Mucosa of descending colon (tissue), 3 donors: ENCODE measurements around the gene NOD2. TPM values are rescaled to one million over a fixed set of nuclear protein-coding genes. Genes with fewer than 3 reads are reported as not detected.
A peak's percentile ranks its signal among the peaks of the same experiment; 100 is the strongest.

Experiments
- ATAC-seq: fragments of 200-7000 bp; cut with Tn5 transposase; one replicate; pipeline ENCODE4 v1.9.1; 2020; ENCODE audit warnings: mild to moderate bottlenecking, moderate library complexity
- DNase-seq, 3 donors: peaks; one replicate each; pipeline ENCODE4 v3.0.0-alpha.2; 2020
- H3K36me3 ChIP-seq: fragments of 200-600 bp; one replicate; pipeline ENCODE4 v1.8.0; 2021; ENCODE audit warnings: low read depth, mild to moderate bottlenecking
- H3K4me1 ChIP-seq: fragments of 200-600 bp; one replicate; pipeline ENCODE4 v1.8.0; 2021; ENCODE audit warnings: low read depth, mild to moderate bottlenecking
- H3K4me3 ChIP-seq: fragments of 200-600 bp; one replicate; pipeline ENCODE4 v1.8.0; 2021; ENCODE audit warnings: mild to moderate bottlenecking
- H3K9me3 ChIP-seq: fragments of 200-600 bp; one replicate; pipeline ENCODE4 v1.8.0; 2021; ENCODE audit warnings: mild to moderate bottlenecking
- intact Hi-C, 2 donors: fragments of 100-400 bp; cut with DNase I in 1 of 2; cut with micrococcal nuclease in 1 of 2; formaldehyde crosslinking; loops; one replicate each; pipeline versions ENCODE4 v1.11.0 to v1.11.1; 2022; cut with DNase I, micrococcal nuclease
- total RNA-seq, 3 donors: library from RNA; stranded (reverse); fragmentation: NEBNext Ultra II Directional in 2 of 3; extraction: Animal tissue kit (Norgen Biotek cat#: 25700) in 2 of 3; gene quantifications; one replicate each; pipeline versions ENCODE4 v1.2.1 to v1.2.4, GENCODE V29; 2021 to 2023
- TF ChIP-seq, protein P1 (sequence below): fragments of 200-600 bp; IDR thresholded peaks from one replicate; pipeline ENCODE4 v1.8.0; 2022; ENCODE audit warnings: antibody characterized with exemption, mild to moderate bottlenecking
- donor health status: DM: no; HTN: no; CAD: no; lungs with moderate emphysema.
- donor health status: DM: no; HTN: no; CAD: no.
- donor health status: DM: no; HTN: yes; CAD: no.

NOD2 gene
- total RNA-seq, 3 donors from 2014 or later: 0.87 to 2.4 (median 2.0) TPM

DNA sequence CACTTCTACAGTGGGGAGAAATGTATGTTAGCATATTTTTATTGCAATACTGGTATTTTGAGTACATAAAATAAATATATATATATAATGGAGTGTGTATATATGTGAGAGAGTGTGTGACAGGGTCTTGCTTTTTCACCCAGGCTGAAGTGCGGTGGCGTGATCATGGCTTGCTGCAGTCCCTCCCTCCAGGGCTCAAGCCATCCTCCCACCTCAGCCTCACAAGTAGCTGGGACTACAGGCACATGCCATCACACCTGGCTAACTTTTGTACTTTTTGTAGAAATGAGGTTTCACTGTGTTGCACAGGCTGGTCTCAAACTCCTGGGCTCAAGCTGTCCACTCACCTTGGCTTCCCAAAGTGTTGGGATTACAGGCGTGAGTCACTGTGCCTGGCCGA is 52.5 kb downstream of the NOD2 start:
- Histone ChIP-seq H3K36me3 (peaks cover 5% of the 10 kb centered on the region), H3K4me1 (peaks cover 11% of the 10 kb centered on the region), H3K4me3 (no peak overlapping the region), H3K9me3 (no peaks in the 10 kb centered on the region)
- no peak for ATAC-seq
- DNase-seq: no peak
- TF ChIP-seq, protein P1, sequence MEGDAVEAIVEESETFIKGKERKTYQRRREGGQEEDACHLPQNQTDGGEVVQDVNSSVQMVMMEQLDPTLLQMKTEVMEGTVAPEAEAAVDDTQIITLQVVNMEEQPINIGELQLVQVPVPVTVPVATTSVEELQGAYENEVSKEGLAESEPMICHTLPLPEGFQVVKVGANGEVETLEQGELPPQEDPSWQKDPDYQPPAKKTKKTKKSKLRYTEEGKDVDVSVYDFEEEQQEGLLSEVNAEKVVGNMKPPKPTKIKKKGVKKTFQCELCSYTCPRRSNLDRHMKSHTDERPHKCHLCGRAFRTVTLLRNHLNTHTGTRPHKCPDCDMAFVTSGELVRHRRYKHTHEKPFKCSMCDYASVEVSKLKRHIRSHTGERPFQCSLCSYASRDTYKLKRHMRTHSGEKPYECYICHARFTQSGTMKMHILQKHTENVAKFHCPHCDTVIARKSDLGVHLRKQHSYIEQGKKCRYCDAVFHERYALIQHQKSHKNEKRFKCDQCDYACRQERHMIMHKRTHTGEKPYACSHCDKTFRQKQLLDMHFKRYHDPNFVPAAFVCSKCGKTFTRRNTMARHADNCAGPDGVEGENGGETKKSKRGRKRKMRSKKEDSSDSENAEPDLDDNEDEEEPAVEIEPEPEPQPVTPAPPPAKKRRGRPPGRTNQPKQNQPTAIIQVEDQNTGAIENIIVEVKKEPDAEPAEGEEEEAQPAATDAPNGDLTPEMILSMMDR: no peak
- intact Hi-C loops: no loop called here

DNA sequence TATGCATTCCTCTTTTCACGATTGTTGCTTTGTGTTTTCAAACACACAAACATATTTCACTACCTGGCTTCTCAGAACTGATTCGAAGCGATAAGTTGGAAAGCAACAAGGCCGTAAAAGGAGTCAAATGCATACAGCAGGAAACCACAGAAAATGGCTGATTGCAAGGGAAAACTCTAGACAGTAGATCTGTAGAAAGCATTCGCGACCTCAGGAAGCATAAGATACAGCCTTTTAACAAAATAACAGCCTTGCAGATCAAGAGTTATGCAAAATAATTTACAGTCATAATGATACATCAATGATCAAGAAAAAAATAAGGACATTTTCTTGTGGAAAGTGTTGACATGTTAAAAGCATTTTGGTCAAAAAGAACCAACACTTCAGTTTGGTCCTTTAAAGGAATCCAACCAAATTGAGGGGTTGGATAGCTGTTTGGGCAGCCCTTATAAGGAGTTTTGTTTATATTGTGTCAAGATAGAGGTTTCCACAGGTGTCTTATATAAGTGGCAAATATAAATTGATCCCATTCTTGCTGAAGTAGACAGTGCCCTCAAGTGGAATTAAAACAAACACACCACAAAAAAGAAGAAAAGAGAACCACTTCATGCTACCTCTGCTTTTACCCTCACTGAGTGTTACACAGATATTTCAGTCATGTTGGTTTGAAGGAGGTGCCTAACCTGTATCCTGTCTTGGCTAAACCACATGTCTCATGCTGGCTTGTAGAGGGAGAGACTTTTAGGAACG is 54.0 kb downstream of the NOD2 start:
- TF ChIP-seq, protein P1: no peak
- Histone ChIP-seq H3K36me3 (no peaks in the 10 kb centered on the region), H3K9me3 (no peaks in the 10 kb centered on the region), H3K4me1 (peaks cover 7% of the 10 kb centered on the region), H3K4me3 (no peak overlapping the region)
- intact Hi-C loops: no loop called here
- DNase-seq: no peak
- peak; percentile 74 for ATAC-seq

DNA sequence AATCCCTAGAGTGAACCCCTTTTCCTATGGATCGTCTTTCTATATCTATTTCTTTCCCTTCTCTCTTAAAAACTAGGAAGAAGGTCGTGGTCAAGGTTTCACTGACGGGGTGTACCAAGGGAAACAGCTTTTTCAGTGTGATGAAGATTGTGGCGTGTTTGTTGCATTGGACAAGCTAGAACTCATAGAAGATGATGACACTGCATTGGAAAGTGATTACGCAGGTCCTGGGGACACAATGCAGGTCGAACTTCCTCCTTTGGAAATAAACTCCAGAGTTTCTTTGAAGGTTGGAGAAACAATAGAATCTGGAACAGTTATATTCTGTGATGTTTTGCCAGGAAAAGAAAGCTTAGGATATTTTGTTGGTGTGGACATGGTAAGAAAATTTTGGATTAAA is 58.1 kb downstream of the NOD2 start:
- Histone ChIP-seq H3K4me1 (no peaks in the 10 kb centered on the region), H3K4me3 (no peak overlapping the region), H3K9me3 (no peaks in the 10 kb centered on the region), H3K36me3 (no peaks in the 10 kb centered on the region)
- no peak for ATAC-seq
- DNase-seq: no peak
- intact Hi-C loops: no loop called here
- TF ChIP-seq, protein P1: no peak

DNA sequence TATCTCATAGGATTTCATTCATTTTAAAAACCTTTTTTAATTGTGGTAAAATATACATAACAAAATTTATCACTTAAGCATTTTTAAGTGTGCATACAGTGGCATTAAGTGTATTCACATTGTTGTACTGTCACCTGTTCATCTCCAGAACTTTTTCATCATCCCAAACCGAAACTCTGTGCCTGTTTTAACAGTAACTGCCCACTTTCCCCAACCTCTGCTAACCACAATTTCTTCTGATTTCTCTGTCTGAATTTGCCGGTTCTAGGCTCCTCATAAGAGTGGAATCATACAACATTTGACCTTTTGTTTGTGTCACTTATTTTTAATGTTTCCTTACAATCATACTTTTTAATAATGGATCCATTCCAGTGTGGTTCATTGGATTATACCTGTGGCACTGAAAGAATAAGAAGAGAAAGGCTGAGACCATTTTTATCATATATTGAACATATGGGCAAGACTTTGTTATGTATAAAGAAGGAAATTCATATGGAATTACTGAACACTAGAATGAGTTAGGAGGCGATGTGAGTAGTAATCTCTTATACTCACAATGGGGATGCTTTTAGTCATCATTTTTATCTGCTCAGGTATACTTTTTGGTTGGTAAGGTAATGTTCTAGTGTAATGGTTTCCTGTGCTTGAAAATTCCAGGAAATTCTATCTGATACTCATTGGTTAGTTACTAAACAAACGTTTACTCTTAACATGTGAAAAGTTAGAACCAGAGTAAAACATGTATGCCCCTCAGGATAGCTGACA is 59.2 kb downstream of the NOD2 start:
- ATAC-seq (no peak), DNase-seq (no peak)
- TF ChIP-seq, protein P1: no peak
- Histone ChIP-seq H3K9me3 (no peaks in the 10 kb centered on the region), H3K36me3 (no peaks in the 10 kb centered on the region), H3K4me1 (no peaks in the 10 kb centered on the region), H3K4me3 (no peak overlapping the region)
- intact Hi-C loops: no loop called here

DNA sequence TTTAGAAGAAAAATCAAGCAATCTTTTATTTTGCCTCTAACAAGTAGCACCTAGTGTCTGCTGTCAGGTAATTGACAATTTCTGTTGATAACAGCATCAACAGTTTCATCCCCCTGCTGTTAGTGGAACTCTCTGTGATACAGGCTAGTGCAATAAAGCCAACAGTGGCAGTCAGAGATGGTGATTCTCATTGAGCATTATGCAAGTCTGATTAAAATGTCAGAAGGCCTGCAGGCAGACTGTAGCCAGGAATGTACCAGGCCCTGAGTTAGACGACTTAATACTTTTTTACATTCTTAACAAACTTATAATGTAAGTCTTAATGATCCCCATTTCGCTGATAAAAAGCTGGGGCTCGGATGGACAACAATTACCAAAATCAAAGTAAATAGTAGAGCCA is 63.1 kb downstream of the NOD2 start:
- ATAC-seq: no peak
- H3K9me3 ChIP-seq: no peaks in the 10 kb centered on the region
- no peak for DNase-seq
- H3K4me1 ChIP-seq: no peaks in the 10 kb centered on the region
- TF ChIP-seq, protein P1: no peak
- H3K4me3 ChIP-seq: no peak overlapping the region
- intact Hi-C loops: no loop called here
- no peaks in the 10 kb centered on the region for H3K36me3 ChIP-seq
